PFSK-1 (cell line): ENCODE data around the gene LIMK2.

ENCODE experiments used
- POLR2AphosphoS5 ChIP-seq: IDR thresholded peaks from 2 replicates; pipeline ENCODE4 v1.6.1; 2012; ENCODE audit warnings: low read depth, mild to moderate bottlenecking, control low read depth, low read length, moderate library complexity
- REST ChIP-seq, 2 experiments: IDR thresholded peaks; 2 replicates each; pipeline versions ENCODE4 v1.6.1 to v1.8.0; 2011 to 2012; ENCODE audit warnings: low read depth in 2 of 2, low read length in 2 of 2, control low read depth in 1 of 2, inconsistent platforms in 1 of 2, mild to moderate bottlenecking in 1 of 2, moderate library complexity in 1 of 2; ENCODE audit not compliant: insufficient read depth in 1 of 2
- SIN3A ChIP-seq: IDR thresholded peaks from 2 replicates; pipeline ENCODE4 v1.6.1; 2012; ENCODE audit warnings: mild to moderate bottlenecking, low read length, moderate library complexity, borderline replicate concordance; ENCODE audit not compliant: insufficient read depth

- TF ChIP-seq SIN3A (no peak), POLR2AphosphoS5 (no peak), REST (IDR thresholded peaks at IDR 0.05; ENCODE audit: insufficient read depth in 1 of 2, low read depth in 2 of 2, low read length in 2 of 2) (no peak)
Observed at GRCh38 chr22:31248965-31249958, 37.2 kb downstream of the LIMK2 start.
